HepG2 (cell line): Measurements from ENCODE around the gene RPS5. TPM values are rescaled to one million over a fixed set of nuclear protein-coding genes. Genes with fewer than 3 reads are reported as not detected.
A peak's percentile ranks its signal among the peaks of the same experiment; 100 is the strongest.

Experiments
- ADNP ChIP-seq: sonication (generic); formaldehyde crosslinking; IDR thresholded peaks from 2 replicates; pipeline ENCODE4 v1.4.0; 2020; ENCODE audit warnings: missing genetic modification reagents
- AKAP8 ChIP-seq: sonication (generic); formaldehyde crosslinking; IDR thresholded peaks from 2 replicates; pipeline ENCODE4 v1.5.1; 2020; ENCODE audit warnings: mild to moderate bottlenecking, missing genetic modification reagents
- ARNT ChIP-seq: fragments of 450-650 bp; IDR thresholded peaks from 2 replicates; pipeline ENCODE4 v1.6.1; 2017
- DPF2 ChIP-seq: sonication (generic); formaldehyde crosslinking; IDR thresholded peaks from 2 replicates; pipeline ENCODE4 v1.4.0; 2020; ENCODE audit warnings: mild to moderate bottlenecking, low read depth, missing genetic modification reagents, borderline replicate concordance
- ELF4 ChIP-seq: sonication (generic); formaldehyde crosslinking; IDR thresholded peaks from 2 replicates; pipeline ENCODE4 v1.5.0; 2020; ENCODE audit warnings: missing genetic modification reagents, mild to moderate bottlenecking, moderate library complexity, borderline replicate concordance
- GATAD1 ChIP-seq: IDR thresholded peaks from 2 replicates; pipeline ENCODE4 v1.6.1; 2016; ENCODE audit warnings: missing genetic modification reagents, missing compliant biosample characterization
- GPN1 ChIP-seq: sonication (generic); formaldehyde crosslinking; IDR thresholded peaks from 2 replicates; pipeline ENCODE4 v1.5.1; 2020; ENCODE audit warnings: missing genetic modification reagents, borderline replicate concordance
- HNRNPK ChIP-seq: fragments of 200-400 bp; formaldehyde crosslinking; IDR thresholded peaks from 2 replicates; pipeline ENCODE4 v1.6.1; 2018; ENCODE audit warnings: low read length, low read depth, moderate library complexity, mild to moderate bottlenecking; ENCODE audit not compliant: poor library complexity, severe bottlenecking
- IKZF4 ChIP-seq: sonication (generic); formaldehyde crosslinking; IDR thresholded peaks from 2 replicates; pipeline ENCODE4 v1.5.1; 2020; ENCODE audit warnings: borderline replicate concordance, mild to moderate bottlenecking, low read depth, missing genetic modification reagents; ENCODE audit errors: not compliant biosample characterization
- MED8 ChIP-seq: sonication (generic); formaldehyde crosslinking; IDR thresholded peaks from 2 replicates; pipeline ENCODE4 v1.8.1; 2023; ENCODE audit warnings: mild to moderate bottlenecking, missing genetic modification reagents; ENCODE audit not compliant: insufficient replicate concordance
- SATB2 ChIP-seq: sonication (generic); formaldehyde crosslinking; IDR thresholded peaks from 2 replicates; pipeline ENCODE4 v1.5.0; 2020; ENCODE audit warnings: missing genetic modification reagents
- U2AF2 ChIP-seq: fragments of 200-400 bp; formaldehyde crosslinking; IDR thresholded peaks from 2 replicates; pipeline ENCODE4 v1.6.1; 2017; ENCODE audit warnings: low read depth, mild to moderate bottlenecking, low read length
- YY1 ChIP-seq: IDR thresholded peaks from 2 replicates; pipeline ENCODE4 v1.6.1; 2011; ENCODE audit warnings: low read length, low read depth, moderate library complexity, mild to moderate bottlenecking; ENCODE audit not compliant: insufficient read depth, insufficient replicate concordance
- ZC3H13 ChIP-seq: sonication (generic); formaldehyde crosslinking; IDR thresholded peaks from 2 replicates; pipeline ENCODE4 v1.8.1; 2023; ENCODE audit warnings: mild to moderate bottlenecking, missing genetic modification reagents, moderate library complexity
- ZFP37 ChIP-seq: sonication (generic); formaldehyde crosslinking; IDR thresholded peaks from 2 replicates; pipeline ENCODE4 v1.4.0; 2020; ENCODE audit warnings: missing genetic modification reagents, borderline replicate concordance
- ZNF12 ChIP-seq: sonication (generic); formaldehyde crosslinking; IDR thresholded peaks from 2 replicates; pipeline ENCODE4 v1.5.0; 2020; ENCODE audit warnings: missing genetic modification reagents
- ZNF558 ChIP-seq: sonication (generic); formaldehyde crosslinking; IDR thresholded peaks from 2 replicates; pipeline ENCODE4 v1.9.0; 2022; ENCODE audit warnings: mild to moderate bottlenecking, missing genetic modification reagents, borderline replicate concordance
- ZNF7 ChIP-seq: IDR thresholded peaks from 2 replicates; pipeline ENCODE4 v1.6.1; 2016; ENCODE audit warnings: missing biosample characterization, missing genetic modification reagents
- ZNF749 ChIP-seq: sonication (generic); formaldehyde crosslinking; IDR thresholded peaks from 2 replicates; pipeline ENCODE4 v1.8.0; 2022; ENCODE audit warnings: mild to moderate bottlenecking, missing genetic modification reagents, moderate library complexity, borderline replicate concordance
- ZSCAN30 ChIP-seq: sonication (generic); formaldehyde crosslinking; IDR thresholded peaks from 2 replicates; pipeline ENCODE4 v1.5.0; 2020; ENCODE audit warnings: mild to moderate bottlenecking, missing genetic modification reagents
- polyA plus RNA-seq, 8 experiments: library from polyadenylated mRNA; depleted of rRNA in 3 of 8; stranded (reverse) in 7 of 8; unstranded in 1 of 8; fragments of >200 nt; fragmentation: Illumina TruSeq in 4 of 8; extraction: Trizol in 4 of 8; gene quantifications; 2 replicates each; pipeline versions ENCODE4 v1.2.1 to v1.2.3, GENCODE V29; 2011 to 2016; ENCODE audit warnings: low read depth in 4 of 8, missing spikeins in 1 of 8, mixed read lengths in 1 of 8; ENCODE audit not compliant: insufficient read depth in 1 of 8
- total RNA-seq, 5 experiments: library from RNA; depleted of rRNA; stranded (reverse); fragments of >200 nt; fragmentation: Illumina TruSeq; extraction: Trizol; gene quantifications; 2 replicates each; pipeline ENCODE4 v1.2.3, GENCODE V29; 2016; ENCODE audit warnings: low read depth in 1 of 5
- TF ChIP-seq, protein P1 (sequence below): sonication (generic); formaldehyde crosslinking; IDR thresholded peaks from 2 replicates; pipeline ENCODE4 v1.4.0; 2020; ENCODE audit warnings: missing genetic modification reagents, mild to moderate bottlenecking, borderline replicate concordance
- TF ChIP-seq, protein P2 (sequence below): sonication (generic); formaldehyde crosslinking; IDR thresholded peaks from 2 replicates; pipeline ENCODE4 v1.4.0; 2020; ENCODE audit warnings: missing genetic modification reagents
- TF ChIP-seq, protein P3 (sequence below): fragments of 450-650 bp; IDR thresholded peaks from 2 replicates; pipeline ENCODE4 v1.6.1; 2016

Gene RPS5
- total and polyA plus RNA-seq, 2 of the 13 experiments (the other 11 are each of a cell fraction or from before 2014, with no cell fraction given) = 1,544 to 4,408 TPM

DNA sequence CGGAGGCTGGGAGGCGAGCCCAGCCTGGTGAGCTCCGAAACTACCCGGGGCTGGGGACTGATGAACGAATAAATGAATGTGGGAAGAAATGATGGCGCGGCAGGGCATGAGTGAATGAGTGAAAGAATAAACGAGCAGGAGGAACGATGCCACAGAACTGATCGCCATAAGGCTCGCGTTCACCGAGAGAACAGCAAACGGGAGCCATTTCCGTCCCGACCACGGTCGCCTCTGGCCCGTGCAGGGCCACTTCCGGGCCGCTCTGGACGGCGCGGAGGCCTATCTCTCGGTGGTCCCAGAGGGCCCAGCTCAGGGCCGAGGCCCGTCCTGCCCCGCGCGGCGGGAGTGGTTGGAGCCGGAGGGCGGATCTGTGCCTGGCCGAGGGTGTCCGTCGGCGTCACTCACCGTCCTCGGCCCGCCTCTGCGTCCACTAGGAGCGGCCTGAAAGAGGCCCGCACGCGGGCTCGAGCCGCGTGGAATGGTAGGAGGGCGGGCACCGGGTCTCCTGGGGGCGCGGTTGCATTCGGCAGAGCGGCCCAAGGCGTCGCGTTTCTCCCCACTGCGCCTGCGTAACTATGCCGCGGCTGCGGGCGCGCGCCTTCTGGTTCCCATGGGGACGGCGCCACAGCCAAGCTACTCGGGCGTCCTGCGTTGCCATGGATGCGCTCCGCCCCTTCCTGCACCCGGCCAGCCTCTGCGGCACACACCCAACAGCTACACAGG, 24.6 kb upstream of the RPS5 start, which contains the start of gene ZNF497 (continued):
- TF ChIP-seq, protein P1, sequence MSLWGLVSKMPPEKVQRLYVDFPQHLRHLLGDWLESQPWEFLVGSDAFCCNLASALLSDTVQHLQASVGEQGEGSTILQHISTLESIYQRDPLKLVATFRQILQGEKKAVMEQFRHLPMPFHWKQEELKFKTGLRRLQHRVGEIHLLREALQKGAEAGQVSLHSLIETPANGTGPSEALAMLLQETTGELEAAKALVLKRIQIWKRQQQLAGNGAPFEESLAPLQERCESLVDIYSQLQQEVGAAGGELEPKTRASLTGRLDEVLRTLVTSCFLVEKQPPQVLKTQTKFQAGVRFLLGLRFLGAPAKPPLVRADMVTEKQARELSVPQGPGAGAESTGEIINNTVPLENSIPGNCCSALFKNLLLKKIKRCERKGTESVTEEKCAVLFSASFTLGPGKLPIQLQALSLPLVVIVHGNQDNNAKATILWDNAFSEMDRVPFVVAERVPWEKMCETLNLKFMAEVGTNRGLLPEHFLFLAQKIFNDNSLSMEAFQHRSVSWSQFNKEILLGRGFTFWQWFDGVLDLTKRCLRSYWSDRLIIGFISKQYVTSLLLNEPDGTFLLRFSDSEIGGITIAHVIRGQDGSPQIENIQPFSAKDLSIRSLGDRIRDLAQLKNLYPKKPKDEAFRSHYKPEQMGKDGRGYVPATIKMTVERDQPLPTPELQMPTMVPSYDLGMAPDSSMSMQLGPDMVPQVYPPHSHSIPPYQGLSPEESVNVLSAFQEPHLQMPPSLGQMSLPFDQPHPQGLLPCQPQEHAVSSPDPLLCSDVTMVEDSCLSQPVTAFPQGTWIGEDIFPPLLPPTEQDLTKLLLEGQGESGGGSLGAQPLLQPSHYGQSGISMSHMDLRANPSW (CRISPR knock-in tag) = no peak
- TF ChIP-seq ZNF558 (CRISPR knock-in tag) (peak; percentile 63), ARNT (no peak), ZC3H13 (CRISPR knock-in tag) (no peak; the same call in 1 of the 2 replicates), MED8 (peak; percentile 13), DPF2 (CRISPR knock-in tag) (no peak), SATB2 (CRISPR knock-in tag) (peak; percentile 63; the same call in 1 of the 2 replicates), ZNF12 (CRISPR knock-in tag) (0 out of 2 replicates have a peak, but pooled peaks have one; percentile 10), HNRNPK (no peak), AKAP8 (CRISPR knock-in tag) (no peak; the same call in 1 of the 2 replicates), ZFP37 (CRISPR knock-in tag) (no peak; the same call in 1 of the 2 replicates), U2AF2 (peak; percentile 99), GATAD1 (CRISPR knock-in tag) (peak; percentile 94), ZSCAN30 (CRISPR knock-in tag) (no peak), YY1 (peak; percentile 88), ADNP (CRISPR knock-in tag) (no peak), ZNF7 (CRISPR knock-in tag) (no peak), ZNF749 (no peak), GPN1 (CRISPR knock-in tag) (no peak), IKZF4 (CRISPR knock-in tag) (no peak), ELF4 (CRISPR knock-in tag) (no peak)
- TF ChIP-seq, protein P2, sequence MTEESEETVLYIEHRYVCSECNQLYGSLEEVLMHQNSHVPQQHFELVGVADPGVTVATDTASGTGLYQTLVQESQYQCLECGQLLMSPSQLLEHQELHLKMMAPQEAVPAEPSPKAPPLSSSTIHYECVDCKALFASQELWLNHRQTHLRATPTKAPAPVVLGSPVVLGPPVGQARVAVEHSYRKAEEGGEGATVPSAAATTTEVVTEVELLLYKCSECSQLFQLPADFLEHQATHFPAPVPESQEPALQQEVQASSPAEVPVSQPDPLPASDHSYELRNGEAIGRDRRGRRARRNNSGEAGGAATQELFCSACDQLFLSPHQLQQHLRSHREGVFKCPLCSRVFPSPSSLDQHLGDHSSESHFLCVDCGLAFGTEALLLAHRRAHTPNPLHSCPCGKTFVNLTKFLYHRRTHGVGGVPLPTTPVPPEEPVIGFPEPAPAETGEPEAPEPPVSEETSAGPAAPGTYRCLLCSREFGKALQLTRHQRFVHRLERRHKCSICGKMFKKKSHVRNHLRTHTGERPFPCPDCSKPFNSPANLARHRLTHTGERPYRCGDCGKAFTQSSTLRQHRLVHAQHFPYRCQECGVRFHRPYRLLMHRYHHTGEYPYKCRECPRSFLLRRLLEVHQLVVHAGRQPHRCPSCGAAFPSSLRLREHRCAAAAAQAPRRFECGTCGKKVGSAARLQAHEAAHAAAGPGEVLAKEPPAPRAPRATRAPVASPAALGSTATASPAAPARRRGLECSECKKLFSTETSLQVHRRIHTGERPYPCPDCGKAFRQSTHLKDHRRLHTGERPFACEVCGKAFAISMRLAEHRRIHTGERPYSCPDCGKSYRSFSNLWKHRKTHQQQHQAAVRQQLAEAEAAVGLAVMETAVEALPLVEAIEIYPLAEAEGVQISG (CRISPR knock-in tag) = peak; percentile 100
- TF ChIP-seq, protein P3, sequence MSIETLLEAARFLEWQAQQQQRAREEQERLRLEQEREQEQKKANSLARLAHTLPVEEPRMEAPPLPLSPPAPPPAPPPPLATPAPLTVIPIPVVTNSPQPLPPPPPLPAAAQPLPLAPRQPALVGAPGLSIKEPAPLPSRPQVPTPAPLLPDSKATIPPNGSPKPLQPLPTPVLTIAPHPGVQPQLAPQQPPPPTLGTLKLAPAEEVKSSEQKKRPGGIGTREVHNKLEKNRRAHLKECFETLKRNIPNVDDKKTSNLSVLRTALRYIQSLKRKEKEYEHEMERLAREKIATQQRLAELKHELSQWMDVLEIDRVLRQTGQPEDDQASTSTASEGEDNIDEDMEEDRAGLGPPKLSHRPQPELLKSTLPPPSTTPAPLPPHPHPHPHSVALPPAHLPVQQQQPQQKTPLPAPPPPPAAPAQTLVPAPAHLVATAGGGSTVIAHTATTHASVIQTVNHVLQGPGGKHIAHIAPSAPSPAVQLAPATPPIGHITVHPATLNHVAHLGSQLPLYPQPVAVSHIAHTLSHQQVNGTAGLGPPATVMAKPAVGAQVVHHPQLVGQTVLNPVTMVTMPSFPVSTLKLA = peak; percentile 83
